OCI-LY7 (cell line): ENCODE measurements around the gene ITIH4.

ENCODE experiments used
- CTCF ChIP-seq: fragments of 200-600 bp; sonication (generic); conservative IDR thresholded peaks from 2 replicates; pipeline ENCODE4 v1.5.1; 2014; ENCODE audit warnings: mild to moderate bottlenecking, antibody characterized with exemption, low read length, moderate library complexity, mixed read lengths
- EZH2phosphoT487 ChIP-seq: fragments of 200-600 bp; sonication (generic); IDR thresholded peaks from 2 replicates; pipeline ENCODE4 v1.6.1; 2018; ENCODE audit warnings: low read depth, borderline replicate concordance, mild to moderate bottlenecking, mixed run types, antibody characterized with exemption, low read length, moderate library complexity, mixed read lengths

- no peak for TF ChIP-seq CTCF
- TF ChIP-seq EZH2phosphoT487 = no peak
Observed at GRCh38 chr3:52787672-52788625, 42.5 kb downstream of the ITIH4 start.
